Stimulated activated CD4-positive, alpha-beta T cell treated with anti-CD3 and anti-CD28 coated beads, Interleukin-1b, Interleukin-23, amount 100 ng/mL, for 4 hours (primary cell): ENCODE data around the gene C1QTNF5.

ENCODE experiments used
- DNase-seq, 2 donors: peaks; one replicate each; pipeline ENCODE4 v3.0.0-alpha.2; 2020; ENCODE audit warnings: low read depth in 2 of 2

The C1QTNF5 gene

GRCh38 chr11:119318240-119319135, 22.2 kb downstream of the C1QTNF5 start:
- no peak for DNase-seq

- no peak for DNase-seq
Measured at GRCh38 chr11:119317592-119318239, 23.0 kb downstream of the C1QTNF5 start.

- DNase-seq = no peak
Measured at GRCh38 chr11:119316729-119317591, 23.7 kb downstream of the C1QTNF5 start, which contains the start of gene MCAM. Gene MCAM, minus strand, starts transcription at chr11:119317130. Its CDS starts 29 bp downstream, at chr11:119317101.

GRCh38 chr11:119316016-119316728, 24.5 kb downstream of the C1QTNF5 start:
- no peak for DNase-seq

- peak; percentile 46 to 50 for DNase-seq
Measured at GRCh38 chr11:119315131-119316015, 25.3 kb downstream of the C1QTNF5 start.

- DNase-seq = no peak
Measured at GRCh38 chr11:119314726-119315125, 26.0 kb downstream of the C1QTNF5 start.

GRCh38 chr11:119310682-119311052, 30.0 kb downstream of the C1QTNF5 start:
- no peak for DNase-seq

- no peak for DNase-seq
Measured at GRCh38 chr11:119309953-119310681, 30.6 kb downstream of the C1QTNF5 start.

GRCh38 chr11:119309411-119309810, 31.3 kb downstream of the C1QTNF5 start:
- no peak for DNase-seq

- DNase-seq = no peak
Measured at GRCh38 chr11:119307974-119308373, 32.7 kb downstream of the C1QTNF5 start.

- DNase-seq = no peak
Measured at GRCh38 chr11:119307219-119307618, 33.5 kb downstream of the C1QTNF5 start.

GRCh38 chr11:119306373-119306890, 34.3 kb downstream of the C1QTNF5 start:
- DNase-seq = peak in 1 of 2 donors; percentile 26

- no peak for DNase-seq
Measured at GRCh38 chr11:119305556-119306372, 34.9 kb downstream of the C1QTNF5 start.

GRCh38 chr11:119303227-119303718, 37.4 kb downstream of the C1QTNF5 start:
- DNase-seq = no peak

GRCh38 chr11:119300198-119300964, 40.3 kb downstream of the C1QTNF5 start:
- DNase-seq = no peak

- no peak for DNase-seq
Measured at GRCh38 chr11:119299416-119299815, 41.3 kb downstream of the C1QTNF5 start.

GRCh38 chr11:119298726-119299125, 42.0 kb downstream of the C1QTNF5 start:
- no peak for DNase-seq

- DNase-seq = no peak
Measured at GRCh38 chr11:119297938-119298337, 42.7 kb downstream of the C1QTNF5 start.
